CD1c-positive myeloid dendritic cell (primary cell): ENCODE measurements around the gene XKR3.
A peak's percentile ranks its signal among the peaks of the same experiment; 100 is the strongest.
"Not testable (repeated sequence)": the region's sequence is repeated elsewhere in the genome, so short reads cannot be mapped to it uniquely, and the experiment has no call there.

Experiments used
- DNase-seq: peaks from one replicate; pipeline ENCODE4 v3.0.0-alpha.2; 2016; ENCODE audit errors: extremely low spot score

The XKR3 gene

DNA sequence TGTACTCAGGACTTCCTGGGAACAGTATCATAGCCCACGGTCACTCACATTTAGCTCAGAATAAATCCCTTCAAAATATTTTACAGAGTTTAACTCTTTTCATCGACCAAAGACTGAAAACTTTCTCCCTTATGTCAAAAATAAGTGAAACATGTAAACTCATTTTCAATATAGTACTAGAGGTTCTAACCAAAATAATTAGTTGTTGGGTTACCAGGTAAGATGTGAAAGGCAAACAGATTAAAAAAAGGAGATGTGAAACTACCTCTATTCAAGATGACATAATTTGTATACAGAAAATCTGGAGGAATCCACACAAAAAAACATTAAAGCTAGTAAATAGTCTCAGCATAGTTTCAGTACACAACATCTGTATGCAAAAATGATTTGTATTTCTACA is 20.3 kb downstream of the XKR3 start:
- no peak for DNase-seq

DNA sequence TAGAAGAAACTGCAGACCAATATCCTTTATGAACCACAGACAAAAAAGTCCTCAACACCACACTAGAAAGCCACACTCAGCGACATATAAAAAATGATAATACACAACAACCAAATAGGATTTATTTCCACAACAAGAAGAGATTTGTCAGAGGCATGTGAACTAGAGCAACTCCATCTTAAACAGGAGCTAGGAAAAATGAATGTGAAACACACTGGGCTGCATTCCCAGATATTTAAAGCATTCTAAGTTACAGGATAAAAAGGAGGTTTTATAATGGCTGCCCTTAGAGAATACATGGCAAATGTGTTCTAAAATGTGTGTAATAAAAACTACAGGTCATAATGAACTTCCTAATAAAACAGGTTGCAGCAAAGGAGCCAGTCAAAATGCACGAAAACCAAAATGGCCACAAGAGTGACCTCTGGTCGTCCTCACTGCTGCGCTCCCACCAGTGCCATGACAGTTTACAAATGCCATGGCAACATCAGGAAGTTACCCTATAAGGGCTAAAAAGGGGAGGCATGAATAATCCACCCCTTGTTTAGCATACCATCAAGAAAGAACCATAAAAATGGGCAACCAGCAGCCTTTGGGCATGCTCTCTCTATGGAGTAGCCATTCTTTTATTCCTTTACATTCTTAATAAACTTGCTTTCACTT is 21.8 kb downstream of the XKR3 start:
- no peak for DNase-seq

DNA sequence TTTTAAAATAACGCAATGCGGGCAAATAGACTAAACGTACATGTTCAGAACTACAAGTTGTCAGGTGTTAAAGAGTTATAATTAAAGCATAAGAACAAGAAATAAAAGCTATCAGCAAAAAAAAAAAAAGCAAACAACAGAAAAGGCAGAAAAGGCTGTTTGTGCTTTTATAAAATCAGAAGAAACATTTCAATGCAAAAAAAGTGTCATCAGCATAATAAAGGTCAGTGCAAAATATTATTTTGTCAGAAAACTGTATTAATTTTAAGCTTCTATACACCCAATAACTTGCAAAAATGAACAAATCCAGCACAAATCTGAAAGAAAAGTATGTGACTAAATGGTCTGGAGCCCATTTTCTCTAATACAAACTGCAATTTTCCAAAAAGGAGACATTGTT is 23.6 kb downstream of the XKR3 start:
- no peak for DNase-seq

DNA sequence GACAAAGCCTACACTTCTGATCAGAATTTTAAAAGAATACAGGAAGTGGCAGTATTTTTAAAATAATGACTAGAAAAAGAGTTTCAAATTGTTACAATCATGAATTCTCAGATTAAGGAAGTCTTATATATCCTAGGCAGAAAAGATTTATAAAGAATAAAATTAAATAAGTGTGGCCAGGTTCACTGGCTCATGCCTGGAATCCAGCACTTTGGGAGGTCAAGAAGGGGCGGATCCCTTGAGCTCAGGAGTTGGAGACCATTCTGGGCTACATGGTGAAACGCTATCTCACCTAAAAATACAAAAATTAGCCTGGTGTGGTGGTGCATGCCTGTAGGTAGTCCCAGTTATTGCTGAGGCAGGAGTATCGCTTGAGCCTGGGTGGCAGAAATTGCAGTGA is 24.1 kb downstream of the XKR3 start:
- no peak for DNase-seq

DNA sequence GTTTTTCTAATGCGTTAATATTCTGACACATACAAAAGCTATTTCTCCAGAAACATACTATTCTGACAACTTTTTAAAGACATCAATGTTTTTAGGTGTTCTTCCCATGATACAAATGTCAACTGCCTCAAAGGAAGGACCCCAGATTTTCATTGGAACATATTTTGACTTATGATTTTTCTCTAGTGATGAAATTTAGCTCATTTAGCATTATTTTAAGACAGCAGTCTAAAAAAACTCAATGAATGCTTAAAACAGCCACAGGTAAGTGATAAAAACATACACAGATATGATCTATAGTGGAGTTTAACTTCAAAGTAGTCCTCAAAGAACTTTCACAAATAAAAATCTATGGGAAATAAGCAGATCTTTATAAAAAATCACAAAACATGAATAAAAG is 24.9 kb downstream of the XKR3 start:
- DNase-seq = no peak

DNA sequence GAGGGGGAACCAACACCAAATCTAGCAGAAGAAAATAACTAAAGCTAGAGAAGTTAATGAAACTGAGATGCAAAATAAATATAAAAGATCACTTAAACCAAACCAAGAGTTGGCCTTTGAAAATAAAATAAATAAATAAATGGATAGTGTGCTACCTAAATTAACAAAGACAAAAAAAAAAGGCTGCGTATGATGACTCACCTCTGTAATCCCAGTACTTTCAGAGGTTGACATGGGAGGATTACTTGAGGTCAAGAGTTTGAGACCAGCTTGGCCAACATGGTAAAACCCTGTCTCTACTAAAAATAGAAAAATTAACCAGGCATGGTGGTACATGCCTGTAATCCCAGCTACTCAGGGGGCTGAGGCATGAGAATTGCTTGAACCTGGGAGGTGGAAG is 29.7 kb downstream of the XKR3 start:
- not testable (repeated sequence) for DNase-seq

DNA sequence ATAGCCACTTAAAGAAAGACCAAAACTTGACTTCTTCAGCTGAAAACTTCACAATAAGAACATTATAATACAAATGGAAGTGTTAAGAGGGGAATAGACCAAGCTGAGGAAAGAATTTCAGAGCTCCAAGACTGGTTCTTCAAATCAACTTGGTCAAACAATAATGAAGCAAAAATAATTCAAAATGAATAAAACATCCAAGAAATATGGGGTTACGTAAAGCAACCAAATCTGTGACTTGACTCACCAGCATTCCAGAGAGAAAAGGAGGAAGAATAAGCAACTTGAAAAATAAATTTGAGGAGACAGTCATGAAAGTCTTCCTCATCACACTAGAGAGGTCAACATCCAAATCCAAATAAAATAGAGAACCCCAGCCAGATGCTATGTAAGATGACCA is 31.4 kb downstream of the XKR3 start:
- no peak for DNase-seq

DNA sequence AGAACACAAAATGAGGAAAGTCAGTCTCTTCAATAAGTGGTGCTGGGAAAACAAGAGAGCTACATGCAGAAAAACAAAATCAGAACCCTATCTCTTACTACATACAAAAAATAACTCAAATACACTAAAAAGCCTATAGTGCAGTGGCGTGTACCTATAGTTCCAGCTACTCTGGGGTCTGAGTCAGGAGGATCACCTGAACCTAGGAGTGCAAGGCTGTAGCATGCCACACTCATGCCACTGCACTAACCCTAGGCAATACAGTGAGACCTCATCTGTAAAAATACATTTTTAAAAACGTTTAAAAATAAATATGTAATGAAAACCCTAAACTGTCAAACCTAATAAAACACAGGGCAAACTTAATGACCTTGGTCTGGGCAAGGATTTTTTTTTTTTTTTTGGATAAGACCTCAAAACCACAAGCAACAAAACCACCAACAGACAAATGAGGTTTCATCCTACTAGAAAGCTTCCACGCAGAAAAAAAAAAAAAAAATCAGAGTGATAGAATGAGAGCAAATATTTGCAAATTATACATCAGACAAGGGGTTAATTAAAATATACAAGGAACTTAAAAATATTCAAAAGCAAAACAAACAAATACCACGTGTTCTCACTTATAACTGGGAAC is 35.2 kb downstream of the XKR3 start:
- no peak for DNase-seq

DNA sequence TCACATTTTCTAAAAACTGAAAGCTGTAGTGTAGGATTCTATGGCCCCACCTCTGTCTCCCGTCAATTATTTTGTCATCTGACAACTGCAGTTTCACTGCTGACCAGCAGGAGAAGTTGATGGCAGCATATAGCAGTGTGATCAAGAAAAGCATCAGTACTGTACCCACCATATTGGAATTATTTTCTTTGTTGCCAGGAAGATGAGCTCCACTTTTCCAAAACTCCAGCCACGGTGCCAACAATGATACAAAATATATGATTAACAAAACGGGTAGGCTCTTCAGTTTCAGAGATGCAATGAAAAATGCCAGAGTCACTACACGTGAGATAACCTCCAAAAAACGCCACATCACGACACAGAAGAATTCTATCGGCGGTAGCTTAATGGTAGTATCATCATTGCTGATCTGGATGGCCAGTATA is 41.3 kb downstream of the XKR3 start:
- DNase-seq = no peak

DNA sequence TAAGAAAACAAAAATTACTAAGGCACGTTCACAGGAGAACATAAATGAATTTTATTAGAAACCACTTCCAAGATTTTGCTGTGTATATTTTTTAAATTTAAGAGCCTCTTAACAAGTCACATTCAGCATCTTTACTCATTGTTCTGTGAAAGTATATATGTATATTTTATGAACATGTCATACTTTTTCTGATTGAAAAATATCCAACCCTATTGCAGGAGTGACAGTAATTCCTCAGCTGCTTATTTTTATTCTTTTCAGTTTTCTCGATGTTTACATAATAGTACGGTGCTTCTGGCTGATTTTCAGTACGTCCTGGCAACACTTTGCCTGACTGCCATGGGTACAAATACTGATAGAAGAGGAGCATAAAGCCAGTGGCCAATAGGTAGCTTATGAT is 41.8 kb downstream of the XKR3 start:
- DNase-seq = no peak

DNA sequence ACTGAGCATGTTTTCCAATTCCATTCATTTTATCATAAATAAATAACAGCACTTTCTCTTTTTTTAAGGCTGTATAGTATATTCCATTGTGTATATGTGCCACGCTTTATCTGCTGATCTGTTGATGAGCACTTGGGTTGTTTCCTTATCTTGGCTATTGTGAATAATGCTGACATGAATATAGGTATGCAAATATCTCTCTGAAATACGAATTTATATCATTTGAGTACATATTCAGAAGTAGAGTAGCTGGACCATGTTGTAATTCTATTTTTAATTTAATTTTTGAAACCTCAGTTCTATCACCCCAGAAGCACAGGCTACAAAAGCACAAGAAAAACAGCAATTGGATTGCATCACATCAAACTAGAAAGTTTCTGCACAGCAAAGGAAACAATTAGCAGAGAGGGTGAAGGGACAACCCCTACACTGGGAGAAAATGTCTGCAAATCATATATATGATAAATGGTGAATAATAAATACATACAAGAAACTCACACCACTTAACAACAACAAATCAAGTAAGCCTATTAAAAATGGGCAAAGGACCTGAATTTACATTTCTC is 43.4 kb downstream of the XKR3 start:
- no peak for DNase-seq

DNA sequence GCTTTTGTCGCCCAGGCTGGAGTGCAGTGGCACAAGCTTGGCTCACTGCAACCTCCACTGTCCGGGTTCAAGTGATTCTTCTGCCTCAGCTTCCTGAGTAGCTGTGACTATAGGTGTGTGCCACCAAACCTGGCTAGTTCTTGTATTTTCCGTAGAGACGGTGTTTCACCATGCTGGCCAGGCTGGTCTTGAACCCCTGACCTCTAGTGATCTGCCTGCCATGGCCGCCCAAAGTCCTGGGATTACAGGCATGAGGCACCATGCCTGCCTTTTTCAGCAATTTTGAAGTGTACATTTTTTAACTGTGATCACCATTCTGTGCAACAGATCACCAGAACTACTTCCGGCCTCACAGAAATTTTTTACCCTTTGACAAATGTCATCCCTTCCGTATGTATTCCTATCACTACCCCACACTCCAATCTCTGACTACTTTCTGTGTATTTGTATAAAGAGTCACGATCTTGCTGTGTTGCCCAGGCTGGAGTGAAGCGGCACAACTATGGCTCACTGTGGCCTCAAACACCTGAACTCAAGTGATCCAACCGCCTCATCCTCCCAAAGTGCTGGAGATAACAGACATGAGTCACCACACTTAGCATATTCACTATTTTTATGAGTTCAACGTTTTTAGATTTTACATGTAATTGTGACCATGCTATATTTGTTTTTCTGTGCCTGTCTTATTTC is 44.0 kb downstream of the XKR3 start:
- no peak for DNase-seq

DNA sequence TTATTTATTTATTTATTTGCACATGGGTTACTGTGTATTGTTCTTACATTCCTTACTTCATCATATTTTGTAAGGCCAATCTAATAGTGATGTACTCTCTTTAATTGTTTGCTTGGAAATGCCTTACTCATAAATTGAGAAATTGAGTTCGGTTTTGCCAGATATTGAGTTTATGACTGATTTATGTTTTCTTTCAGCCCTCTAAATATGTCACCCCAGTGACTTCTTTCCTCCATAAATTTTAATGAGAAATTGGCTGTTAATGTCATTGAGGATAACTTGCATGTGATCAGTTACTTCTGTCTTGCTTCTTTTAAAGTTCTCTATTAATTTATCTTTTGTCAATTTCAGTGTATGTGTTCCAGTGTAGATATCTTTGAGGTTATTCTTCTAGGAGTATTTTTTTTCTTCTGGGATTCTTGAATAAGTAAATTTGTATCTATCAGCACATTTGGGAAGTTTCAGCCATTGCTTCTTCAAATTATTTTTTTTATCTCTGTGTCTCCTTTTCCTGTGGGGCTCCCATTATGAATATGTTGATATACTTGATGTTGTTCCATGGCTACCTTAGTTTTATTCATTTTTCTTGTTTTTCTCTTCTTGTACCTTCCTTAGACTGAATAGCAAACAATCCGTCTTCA is 47.8 kb downstream of the XKR3 start:
- DNase-seq = no peak

DNA sequence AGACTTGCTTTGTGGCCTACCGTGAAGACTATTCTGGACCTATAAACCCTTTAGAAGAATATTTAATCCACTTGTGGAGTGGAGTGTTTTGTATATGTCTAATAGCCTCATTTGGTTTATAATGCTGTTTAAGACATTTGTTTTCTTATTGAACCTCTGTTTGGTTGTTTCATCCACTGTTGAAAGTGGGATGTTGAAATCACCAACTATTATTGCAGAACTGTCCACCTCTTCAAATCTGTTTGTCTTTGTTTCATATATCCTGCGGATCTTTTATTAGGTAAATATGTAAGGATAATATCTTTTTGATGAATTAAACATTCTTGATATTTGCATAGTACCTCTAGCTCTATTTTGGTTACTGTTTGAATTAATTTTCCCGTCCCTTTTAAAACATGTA is 49.1 kb downstream of the XKR3 start:
- DNase-seq = peak; percentile 35

DNA sequence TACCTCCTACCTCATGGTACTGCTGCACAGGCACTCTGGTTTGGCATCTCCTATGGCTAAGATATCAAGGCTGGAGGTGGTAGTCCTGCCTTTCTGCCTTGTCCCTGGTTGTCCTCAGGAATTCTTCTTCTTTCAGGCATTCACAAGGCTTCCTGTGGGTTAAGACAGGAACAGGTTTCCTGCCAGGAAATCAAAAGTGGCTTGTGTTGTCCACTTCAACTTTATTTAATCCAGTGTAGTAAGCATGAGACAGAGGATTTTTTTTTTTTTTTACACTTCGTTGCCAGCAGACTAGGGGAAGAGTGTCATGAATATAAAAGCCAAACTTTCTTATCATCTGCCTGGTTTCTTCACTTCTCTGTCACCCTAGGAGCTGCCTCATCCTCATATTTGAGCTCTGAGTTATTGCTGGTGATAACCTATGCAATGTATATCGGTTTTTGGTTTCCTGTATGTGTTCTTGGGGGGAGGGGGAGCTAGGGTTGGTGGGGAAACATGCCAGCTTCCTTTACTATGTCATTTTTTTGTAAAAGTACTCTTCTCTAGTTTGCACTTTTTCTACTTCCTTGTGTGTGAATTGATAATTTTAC is 50.2 kb downstream of the XKR3 start:
- DNase-seq = no peak

DNA sequence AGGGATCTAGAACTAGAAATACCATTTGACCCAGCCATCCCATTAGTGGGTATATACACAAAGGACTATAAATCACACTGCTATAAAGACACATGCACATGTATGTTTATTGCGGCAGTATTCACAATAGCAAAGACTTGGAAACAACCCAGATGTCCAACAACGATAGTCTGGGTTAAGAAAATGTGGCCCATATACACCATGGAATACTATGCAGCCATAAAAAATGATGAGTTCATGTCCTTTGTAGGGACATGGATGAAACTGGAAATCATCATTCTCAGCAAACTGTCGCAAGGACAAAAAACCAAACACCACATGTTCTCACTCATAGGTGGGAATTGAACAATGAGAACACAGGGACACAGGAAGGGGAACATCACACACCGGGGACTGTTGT is 53.6 kb downstream of the XKR3 start:
- not testable (repeated sequence) for DNase-seq

DNA sequence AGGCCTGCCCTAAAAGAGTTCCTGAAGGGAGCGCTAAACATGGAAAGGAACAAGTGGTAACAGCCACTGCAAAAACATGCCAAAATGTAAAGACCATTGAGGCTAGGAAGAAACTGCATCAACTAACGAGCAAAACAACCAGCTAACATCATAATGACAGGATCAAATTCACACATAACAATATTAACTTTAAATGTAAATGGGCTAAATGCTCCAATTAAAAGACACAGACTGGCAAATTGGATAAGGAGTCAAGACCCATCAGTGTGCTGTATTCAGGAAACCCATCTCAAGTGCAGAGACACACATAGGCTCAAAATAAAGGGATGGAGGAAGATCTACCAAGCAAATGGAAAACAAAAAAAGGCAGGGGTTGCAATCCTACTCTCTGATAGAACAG is 57.3 kb downstream of the XKR3 start:
- DNase-seq = not testable (repeated sequence)

DNA sequence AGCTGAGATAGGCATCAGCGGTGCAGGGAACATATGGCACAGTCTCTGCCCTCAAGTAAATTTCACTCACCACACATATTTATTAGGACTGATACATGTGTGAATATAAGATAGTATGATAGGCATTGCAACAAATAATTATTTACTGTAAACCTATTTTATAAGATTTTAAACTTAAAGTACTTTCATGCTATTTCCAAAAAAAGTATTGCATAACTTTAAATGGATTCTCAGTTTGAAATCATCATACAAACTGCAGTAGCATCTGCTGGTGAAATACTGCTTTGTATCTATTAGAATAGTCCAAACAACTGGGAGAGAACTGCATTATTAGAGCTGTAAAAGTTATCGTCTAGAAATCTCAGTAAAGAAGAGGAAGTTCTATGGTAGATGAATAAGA is 63.0 kb downstream of the XKR3 start:
- DNase-seq = not testable (repeated sequence)

DNA sequence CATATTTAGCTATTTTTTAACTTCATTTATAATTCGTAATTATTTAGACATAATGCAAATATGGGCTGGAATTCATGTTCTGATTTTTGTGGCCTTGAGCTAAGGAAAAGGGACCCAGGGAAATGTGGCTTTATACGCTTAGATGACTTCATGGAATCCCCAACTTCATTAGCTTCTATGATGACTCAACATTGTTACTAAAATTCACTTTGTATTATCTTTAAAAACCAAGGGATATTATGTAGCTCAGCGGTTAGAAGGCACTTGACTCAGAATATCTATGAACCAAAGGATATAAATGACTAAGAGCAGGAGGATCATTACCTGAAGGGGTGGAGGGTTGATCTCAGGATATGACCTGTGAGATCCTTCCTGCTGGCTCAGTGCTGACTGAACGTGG is 64.8 kb downstream of the XKR3 start:
- DNase-seq = not testable (repeated sequence)

DNA sequence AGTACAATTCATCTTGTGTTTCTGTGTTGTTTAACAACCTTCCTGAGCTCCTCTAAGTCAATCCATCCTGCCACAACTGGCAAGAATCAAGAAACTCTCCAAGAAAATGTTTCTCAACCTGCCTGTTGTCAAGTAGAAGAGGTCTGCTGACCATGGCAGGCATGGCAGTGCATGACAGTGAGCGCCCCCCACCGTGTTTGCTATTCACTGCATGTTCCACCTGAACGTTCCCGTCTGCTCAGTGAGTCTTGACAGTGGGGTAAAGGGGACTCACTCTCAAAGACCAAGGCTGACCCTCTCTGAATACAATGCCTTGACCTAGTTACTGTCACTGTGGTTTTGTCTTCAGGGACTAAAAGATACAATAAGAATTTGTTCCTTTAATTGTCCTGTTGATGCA is 75.9 kb downstream of the XKR3 start:
- DNase-seq = not testable (repeated sequence)

DNA sequence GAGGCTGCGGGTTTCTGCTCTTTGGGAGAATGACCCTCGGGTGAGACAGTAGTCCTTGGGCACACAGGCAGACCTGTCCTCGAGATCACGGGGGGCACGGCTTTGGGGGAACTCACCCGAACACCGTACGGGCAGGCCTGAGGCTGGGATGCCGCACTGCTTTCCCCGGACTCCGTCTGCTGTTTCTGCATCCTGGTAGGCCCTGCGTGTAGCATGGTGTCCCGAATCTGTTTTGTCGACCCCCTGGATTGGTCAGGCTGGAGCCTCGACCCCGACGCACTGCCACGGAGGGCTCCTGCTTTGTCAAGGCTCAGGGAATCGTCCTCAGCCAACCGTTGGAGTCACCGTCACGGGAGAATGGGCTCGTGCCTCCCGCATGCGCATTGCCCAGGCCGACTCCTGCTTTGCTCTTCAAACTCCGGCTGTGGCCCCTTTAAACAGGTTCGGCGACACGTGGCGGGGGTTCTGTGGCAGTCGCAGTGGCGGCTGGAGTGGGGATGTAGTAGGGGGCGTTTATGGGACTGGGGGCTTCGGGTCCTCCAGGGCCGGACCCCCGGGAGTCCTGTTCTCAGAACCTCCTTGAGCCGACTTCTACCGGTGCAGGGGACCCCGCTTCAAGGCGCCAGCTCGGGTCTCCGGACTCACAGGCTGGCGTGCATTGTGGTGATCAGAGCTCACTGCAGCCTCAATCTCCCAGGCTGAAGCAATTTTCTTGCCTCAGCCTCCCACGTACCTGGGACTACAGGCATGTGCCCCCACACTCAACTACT is 76.9 kb downstream of the XKR3 start:
- not testable (repeated sequence) for DNase-seq
